Inflammatory macrophage treated with lipopolysaccharide for 4 hours (primary cell): ENCODE data around the gene GLT1D1.
A peak's percentile ranks its signal among the peaks of the same experiment; 100 is the strongest.
"Not testable (repeated sequence)": the region's sequence is repeated elsewhere in the genome, so short reads cannot be mapped to it uniquely, and the experiment has no call there.

Experiments
- DNase-seq: peaks from one replicate; pipeline ENCODE4 v3.0.0-alpha.2; 2020

The GLT1D1 gene

DNA sequence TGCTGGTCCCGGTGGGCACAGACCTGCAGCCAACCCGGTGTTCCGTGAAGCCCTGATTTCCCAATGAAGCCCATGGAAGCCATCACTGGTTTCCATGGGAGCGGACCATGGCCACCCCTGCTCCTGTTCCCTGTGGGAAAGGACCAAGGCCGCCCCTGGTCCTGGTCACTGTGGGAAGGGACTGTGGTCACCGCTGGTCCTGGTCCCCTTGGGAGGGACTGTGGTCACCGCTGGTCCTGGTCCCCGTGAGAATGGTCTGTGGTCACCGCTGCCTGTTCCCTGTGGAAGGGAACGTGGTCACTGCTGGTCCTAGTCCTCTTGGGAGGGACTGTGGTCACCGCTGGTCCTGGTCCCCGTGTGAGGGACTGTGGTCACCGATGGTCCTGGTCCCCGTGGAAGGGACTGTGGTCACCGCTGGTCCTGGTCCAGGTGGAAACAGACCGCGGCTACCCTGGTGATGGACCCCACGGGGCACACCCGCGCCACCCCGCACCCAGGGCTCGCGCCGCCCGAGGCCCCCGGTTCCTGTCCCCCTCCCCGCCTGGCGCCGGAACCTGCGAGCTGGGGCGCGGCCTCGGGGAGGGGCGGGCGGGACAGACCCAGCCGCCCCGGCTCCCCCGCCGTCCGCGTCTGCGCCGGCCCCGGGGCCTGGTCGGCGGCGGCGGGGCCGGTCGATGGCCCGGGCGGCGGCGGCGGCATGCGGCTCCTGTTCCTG, at the start of gene GLT1D1:
GLT1D1 (plus strand) TSS at position 594 of the 715 bp plus-strand sequence; CDS start at position 698, 104 bp downstream.
- DNase-seq, result no peak

DNA sequence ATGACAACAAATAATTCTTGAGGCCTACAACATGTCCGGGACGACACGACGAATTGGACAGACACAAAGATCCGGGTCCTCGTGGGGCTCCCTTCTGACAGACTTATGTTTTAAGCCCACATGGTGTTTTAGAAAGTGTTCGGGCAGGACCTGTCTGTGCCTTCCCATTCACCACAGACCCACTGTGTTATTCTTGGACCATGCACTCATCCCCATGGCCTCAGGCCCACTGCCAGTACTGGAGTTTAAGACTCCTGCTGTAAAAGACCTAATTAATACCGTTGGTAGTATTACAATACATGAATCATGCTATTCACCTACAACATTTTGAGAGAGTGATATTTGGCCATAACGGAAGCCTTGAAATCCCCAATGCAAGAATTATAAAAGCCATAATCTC, 49.5 kb upstream of the GLT1D1 start:
- no peak for DNase-seq

DNA sequence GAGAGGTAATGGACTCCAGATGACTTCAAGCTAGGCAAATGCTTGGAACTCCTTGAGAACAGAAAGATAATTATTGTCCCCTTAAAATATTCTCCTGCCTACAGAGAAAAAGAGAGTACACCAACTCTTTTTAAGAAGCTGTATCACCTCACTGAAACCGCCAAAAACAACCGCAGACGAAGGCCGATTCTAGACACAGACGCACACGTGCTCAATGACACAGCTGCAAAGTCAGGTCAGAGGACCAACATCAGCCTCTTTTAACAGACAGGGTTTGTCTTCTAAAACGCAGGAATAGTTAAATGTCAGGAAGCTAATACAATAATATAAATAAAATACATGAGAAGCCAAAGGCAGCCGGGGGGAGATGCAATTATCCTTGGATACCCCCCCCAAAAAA, 48.5 kb upstream of the GLT1D1 start:
- DNase-seq, result no peak

DNA sequence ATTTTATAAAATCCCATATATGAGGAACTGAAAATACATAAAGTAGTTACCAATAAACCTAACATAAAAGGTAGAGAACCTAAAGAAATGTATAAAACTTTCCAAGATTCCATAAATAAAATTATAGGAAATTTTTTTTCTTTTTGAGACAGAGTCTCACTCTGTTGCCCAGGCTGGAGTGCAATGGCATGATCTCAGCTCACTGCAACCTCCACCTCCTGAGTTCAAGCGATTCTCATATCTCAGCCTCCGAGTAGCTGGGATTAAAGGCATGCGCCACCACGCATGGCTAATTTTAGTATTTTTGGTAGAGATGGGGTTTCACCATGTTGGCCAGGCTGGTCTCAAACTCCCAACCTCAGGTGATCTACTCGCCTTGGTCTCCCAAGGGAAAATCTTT, 47.9 kb upstream of the GLT1D1 start:
- DNase-seq, result not testable (repeated sequence)

DNA sequence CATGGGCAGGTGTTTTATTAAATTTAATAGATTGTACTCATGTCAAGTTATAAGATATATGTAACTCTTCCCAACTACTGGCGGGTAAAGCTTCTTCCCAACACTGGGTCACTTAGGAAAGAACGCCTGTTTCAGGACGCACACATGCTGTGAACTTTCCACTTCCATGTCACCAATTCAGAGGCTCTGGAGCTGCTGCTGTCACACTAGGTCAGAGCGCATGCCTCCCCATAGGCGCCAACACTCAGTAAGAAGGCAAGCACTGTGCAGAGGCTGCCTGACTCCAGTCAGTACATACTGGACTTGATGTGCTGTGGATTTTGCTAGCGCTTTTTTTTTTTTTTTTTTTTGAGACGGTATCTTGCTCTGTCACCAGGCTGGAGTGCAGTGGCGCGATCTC, 46.7 kb upstream of the GLT1D1 start:
- no peak for DNase-seq

DNA sequence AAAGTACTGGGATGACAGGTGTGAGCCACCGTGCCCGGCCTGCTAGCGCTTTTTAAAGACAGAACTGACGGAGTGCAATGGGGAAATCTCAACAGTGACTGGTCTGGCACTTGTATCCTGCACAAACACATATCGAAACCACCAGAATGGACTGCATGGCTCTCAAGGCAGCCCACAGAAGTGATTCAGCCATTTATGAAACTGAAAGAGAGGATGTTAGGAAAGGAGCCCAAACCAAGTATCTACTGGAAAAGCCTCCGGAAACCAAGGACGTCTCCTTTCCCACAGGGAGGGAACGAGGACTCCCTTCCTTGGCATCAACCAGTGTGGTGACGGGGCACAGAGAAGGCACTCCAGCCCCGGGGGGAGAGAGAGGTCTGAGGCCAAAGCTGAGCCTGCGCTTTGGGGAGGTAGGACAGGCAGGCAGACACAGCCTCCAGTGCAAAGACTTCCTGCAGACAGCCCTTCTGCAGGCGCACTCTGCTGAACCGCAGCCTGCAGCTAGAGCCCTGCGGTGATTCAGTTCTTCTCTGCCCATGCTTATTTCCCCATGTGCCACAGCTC, 46.0 kb upstream of the GLT1D1 start:
- DNase-seq, result peak; percentile 97

DNA sequence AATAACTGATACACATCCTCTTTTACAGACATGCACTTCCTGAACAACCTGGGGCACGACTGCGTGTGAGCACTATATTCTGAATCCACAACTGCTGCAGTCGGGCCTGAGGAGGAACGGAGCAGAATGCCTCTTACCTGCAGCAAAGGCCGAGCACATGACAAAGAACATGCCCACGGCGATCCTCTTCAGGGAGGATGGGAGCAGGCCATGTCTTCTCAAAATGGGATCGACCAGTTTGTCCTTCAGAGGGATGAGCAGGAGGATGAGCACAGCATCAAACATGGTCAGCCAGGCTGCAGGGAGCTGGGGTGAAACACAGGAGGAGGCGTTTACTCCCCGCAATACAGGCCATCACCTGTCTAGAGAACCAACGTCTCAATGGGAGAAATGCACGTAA, 44.6 kb upstream of the GLT1D1 start:
- DNase-seq, result no peak

DNA sequence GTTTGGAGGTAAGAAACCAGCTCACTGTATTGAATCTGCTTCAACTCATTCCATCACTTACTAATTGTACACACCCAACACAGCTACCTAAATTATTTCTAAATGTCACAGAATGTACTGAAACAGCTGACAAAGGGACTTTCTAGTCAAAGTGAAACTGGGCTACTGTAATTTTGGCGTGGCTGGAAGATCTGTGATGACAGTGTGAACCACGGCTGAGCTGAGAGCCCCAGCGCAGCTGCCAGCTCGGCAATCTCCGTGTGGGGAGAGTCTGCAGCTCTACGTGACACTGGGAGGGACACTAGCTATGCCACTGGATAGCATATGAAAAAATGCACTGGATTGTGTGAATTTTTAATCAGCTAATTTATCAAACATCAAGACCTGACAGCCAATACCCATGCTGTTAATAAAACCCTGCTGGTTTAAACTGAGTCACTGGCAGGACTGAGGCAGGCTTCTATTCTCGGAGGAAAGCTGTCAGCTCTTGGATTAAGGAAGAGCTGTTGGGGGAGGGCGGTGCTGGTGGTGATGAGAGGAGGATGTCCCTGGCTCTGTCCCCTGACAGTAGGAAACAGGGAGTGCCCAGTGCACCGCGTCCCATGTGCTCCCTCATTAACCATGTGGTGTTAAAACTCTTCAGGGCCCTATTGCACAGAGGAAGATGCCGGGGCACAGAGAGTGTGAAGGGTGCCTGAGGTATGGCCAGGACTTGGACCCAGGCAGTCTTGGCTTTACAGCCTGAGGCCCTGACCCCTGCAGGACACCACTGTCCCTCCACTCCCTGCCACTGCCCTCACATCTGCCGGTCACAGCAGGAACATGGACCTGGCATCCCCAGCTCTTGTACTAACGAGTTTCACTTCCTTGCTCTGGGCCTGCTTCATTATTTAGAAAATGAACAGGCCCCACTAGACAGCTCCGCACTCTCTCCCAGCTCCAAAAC, 42.8 kb upstream of the GLT1D1 start:
- peak; percentile 73 for DNase-seq

DNA sequence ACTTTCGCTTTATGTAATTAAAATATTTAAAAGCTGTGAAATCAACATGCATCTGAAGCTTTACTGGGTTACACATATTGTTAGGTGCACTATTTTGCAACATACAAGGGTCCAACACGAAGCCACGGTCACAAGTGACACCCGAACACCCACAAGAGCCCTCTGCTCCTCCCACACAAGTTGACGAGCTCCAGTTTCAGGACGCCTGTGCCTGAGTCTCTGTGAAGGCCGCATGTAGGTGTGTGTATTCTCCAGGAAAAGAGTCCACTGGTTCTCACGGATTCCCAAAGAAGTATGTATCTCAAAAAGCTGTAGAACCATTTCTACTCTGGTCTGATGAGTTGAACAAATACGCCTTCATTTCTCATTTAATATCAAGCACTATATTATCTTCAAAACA, 41.5 kb upstream of the GLT1D1 start:
- no peak for DNase-seq

DNA sequence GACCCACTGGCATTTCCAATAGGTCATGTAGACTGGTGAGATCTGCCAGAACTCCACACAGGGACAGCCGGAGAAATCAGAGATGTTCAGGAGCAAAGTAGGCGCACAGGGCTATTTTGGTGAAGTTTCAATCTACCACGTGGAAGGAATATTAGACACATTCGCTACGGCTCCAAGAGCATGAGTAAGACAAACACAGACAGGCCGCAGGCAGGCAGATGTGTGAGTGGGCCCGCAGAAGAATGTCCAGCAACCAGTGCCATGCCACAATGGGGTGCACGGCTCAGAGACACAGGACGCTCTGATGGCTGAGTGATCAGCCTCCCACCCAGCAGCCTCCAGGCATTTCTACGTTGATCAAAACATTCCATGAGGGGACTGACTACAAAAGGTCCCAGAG, 39.9 kb upstream of the GLT1D1 start:
- DNase-seq, result no peak

DNA sequence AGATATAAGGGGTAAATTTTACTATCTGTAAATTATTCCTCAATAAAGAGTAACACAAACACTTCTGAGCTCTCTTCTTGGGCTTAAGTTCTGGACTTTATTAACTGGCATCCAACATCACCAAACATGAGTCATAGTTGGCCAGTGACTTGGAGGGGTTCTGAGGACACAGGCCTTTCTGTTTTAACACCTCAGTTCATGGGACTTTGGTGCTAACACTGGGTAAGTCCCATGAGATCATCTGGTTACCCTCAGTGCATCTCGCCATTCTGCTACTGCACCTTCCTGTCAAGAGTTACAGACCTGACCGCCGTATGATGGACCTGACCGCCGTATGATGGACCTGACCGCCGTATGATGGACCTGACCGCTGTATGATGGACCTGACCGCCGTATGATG, 39.4 kb upstream of the GLT1D1 start:
- DNase-seq, result peak; percentile 24

DNA sequence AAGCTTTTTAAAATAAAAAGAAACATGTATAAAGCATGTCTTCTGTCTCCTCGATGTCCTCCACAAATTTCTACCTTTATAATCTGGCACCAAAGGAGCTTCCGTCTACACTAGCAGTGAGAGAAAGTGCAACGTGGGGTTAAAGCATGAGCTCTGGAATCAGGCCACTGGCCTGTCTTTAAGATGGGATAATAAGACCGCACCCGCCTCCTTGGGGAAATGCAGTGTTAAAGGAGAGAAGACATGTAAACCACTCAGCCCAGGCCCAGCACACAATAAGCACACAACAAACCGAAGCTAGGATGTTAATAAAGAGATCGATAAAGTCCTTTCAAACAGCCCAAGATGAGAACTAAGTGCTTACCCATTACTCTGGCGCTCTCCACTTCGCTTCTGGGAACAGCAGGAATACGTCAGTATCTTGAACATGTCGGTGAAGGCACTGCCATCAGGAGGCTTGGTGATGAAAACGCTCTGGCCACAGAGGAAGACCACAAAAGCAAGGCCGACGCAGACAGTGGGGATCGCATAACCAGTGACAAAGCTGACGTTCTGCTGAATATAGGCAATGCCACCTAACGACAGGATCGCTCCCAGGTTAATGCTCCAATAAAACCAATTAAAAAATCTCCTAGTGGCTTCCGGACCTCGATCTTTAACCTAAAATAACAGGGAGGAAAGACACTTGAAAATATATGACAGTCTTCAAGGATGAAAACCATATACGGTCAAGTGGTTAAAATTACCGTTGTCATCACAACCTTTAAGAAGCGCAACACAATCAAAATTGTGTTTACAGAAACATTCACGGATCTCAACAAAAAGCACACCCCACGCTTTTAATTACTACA, 38.6 kb upstream of the GLT1D1 start:
- DNase-seq, result no peak

DNA sequence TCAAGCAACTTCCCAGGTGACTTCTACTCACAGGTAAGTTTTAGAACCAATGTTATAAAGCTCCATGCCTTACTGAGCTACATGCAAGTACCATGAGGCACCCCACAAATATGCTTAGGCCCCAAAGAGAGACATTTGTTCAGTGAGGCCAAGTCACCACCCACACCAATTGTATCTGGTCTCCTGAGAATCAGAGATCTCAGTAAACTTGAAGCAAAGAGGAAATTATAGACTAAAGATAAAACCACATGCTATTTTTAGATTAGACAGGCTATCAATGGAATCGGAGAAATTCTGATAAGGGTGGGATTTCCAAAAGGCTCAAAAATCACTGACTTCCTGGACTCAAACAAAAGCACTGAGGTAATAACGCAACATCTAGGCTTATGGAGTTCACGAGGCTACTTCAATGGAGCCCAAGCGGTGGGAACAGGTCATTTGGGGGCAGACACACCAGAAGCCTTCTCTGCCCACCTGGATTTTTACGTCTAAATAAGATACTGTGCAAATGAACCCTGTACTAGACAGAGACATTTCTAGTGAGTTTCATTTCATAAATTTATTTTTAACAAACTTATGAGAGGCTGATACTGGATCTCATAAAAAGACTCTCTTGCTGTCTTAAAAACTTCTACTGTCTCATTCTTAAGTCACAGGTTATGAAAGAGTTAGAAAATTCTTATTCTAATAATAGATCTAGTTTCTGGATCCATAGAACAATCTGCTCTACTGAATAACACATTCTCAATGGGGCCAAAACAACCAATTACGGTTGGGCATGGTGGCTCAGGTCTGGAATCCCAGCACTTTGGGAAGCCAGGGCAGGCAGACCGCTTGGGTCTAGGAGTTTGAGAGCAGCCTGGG, 37.3 kb upstream of the GLT1D1 start:
- no peak for DNase-seq

DNA sequence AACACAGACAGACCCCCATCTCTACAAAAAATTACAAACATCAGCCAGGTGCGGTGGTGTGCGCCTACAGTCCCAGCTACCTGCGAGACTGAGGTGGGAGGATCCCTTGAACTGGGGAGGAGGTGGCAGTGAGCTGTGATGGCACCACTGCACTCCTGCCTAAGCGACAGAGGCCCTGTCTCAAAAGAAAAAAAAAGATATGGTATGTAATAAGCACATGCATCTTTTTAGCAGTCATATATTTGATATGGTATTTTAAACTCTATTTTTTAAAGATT, 36.7 kb upstream of the GLT1D1 start:
- DNase-seq, result no peak

DNA sequence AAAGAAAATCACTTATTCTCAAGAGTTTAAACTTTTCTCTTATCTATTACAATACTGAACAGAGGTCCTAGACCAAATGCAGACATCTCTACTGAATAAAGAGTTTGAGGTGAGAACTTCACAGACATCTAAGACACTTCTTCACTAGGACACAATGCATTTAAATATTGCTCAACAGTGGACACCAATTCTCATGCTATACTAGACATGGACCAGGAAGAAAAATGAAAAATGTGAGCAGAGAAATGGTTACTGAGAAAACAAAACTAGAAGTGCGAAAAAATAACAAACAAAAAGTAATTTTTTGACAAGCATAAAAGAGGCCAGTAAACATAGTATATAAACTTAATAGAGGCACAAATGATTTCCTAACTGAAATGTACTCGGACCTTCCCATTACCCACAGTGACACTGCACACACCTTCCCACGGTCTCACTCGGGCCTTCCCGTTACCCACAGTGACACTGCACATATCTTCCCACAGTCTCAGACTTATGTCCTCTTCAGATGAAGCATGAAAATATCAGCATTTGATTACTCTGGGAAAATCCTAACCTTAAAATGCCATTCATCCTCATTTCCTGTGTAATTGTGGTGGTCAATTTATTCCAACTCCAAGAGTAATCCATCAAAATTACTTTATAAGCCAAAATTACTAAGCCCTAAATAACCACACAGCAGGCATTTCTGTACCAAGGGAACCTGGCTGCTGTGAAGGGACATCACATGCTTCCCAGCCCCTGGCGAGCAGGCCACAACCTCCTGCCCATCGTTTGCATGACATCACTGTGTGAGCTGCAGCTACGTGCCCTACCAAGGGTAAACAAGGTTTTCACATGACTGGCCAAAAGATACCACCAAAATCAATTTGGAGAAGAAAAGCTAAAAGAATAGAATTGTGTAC, 35.9 kb upstream of the GLT1D1 start:
- peak; percentile 79 for DNase-seq

DNA sequence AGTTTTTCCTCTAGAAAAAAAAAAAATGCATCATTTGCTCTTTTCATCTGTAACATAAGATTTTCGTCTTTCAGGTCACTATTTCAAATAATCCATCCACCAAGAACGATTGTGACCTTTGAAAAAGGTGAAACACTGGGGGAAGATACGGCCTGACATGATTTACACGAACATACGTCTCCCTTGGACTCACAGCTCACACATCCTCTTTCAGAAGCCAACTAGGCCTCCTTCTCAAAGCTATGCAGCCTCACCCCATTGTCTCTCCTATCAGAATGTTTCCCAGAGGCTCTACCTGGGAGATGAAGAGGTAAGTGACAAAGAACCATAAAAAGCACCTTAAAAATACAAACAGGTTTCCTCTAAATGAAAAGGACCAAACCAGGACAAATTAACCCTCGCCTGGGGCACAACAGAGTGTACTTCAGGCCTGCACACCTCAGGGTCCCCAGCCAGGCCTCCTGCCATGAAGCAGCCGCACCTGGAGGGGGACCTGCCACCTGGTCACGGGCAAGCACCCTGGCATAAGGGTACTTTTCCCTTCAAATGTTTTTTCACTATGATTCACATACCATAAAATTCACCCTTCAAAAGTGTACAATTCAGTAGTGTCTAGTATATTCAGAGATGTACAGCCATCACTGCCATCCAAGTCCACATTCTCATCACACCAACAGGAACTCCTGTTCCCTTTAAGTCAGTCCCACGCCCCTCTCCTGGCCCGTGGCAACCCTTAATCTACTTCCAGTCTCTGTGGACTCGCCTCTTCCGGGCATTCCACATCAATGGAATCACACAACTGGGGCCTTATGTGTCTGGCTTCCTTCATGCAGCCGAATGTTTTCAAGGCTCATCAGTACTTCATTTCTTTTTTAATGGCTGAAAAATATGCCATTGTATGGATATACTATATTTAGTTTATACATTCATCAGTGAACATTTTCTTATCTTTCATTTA, 34.9 kb upstream of the GLT1D1 start:
- no peak for DNase-seq

DNA sequence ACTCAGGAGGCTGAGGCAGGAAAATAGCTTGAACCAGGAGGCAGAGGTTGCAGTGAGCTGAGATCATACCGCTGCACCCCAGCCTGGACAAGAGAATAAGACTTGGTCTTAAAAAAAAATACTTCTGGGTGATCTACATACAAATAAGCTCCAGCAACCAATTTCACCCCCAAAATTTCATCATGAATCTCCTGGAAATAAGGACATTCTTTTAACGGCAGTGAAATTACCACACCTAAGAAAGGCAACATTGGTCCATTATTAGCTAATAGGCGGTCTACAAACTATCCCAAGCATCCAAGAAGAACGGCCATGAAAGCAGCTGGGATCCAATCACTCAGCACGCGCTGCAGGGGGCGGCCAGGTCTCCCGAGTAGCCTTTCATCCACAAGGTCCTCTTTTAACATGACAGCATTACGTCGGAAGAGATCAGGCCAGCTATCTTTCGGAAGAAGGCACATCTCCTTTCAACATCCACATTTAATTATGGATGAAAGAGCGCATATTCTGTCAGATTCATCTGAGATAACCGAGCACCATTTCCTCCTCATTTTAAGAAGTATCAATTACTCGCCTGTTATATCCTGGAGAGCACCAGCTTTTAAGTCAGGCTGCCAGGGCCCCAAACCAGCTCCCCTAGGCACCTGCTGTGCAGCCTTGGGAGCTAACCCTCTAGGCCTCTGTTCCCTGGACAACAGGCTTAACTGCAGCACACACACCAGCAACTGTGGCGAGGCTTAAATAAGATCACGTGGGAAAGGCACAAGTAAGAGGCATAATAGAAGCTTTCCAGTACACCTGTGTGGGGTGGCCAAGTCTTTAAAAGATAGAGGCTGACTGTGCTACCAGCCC, 33.8 kb upstream of the GLT1D1 start:
- no peak for DNase-seq

DNA sequence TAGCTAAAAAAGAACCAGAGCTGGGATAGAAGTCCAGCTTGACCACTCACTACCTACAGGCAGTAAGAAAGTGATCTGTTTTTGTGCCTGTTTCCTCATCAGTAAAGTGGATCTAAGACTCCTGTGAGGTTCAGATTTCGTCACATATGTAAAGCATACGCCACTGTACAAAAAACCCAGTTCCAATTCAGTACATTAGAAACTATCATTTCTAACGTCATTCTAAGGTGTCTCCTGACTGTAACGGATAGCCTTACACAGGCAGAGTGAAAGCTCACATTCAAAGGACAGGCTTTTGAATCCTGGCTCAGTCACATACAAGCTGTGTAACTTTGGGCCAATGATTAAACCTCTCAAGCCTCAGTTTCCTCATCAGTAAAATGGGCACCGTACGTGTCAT, 33.0 kb upstream of the GLT1D1 start:
- DNase-seq, result peak; percentile 13
